GM19099 (cell line): ENCODE results near the gene NPTX1.

Experiments used
- POLR2A ChIP-seq: IDR thresholded peaks from 3 replicates; pipeline ENCODE4 v1.6.1; 2011; ENCODE audit warnings: low read depth; ENCODE audit not compliant: insufficient read length; ENCODE audit errors: extremely low read depth

The NPTX1 gene

DNA sequence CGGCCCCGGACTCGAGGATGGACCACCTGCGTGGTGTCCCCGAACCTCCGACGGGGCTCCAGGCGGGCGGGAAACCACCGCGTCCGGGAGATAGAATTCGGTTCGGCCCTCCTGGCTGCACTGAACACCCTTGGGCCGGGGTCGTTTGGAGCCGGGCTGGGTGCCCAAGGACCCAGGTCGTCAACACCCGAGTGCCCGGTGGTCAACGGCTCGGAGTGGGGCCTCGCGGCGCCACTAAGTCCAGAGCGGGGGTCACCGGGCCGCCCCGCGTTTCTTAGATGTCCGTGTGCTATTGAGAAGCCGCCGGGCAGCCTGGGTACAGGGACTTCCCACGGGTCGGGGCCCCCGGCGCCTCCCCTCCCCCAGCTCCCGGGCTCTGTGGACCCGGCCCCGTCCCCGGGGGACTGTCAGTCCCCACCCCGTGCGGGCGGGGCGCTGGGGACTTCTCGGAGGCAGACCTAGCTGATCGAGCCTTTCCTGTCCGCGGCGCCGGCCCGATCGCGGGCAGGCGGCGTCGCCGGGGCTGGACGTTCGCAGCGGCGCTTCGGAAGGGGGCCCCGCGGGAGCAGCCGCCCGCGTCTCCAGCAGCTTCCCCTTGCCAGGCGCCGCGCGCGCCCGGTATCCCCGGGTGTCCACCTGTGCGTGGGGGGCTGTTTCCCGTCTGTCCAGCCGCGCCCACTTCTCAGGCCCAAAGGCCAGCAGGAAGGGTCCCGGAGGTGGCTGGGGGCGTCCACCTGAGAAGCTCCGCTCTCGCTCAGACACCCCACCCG lies 655 bp upstream of the NPTX1 start:
- no peak for TF ChIP-seq POLR2A

DNA sequence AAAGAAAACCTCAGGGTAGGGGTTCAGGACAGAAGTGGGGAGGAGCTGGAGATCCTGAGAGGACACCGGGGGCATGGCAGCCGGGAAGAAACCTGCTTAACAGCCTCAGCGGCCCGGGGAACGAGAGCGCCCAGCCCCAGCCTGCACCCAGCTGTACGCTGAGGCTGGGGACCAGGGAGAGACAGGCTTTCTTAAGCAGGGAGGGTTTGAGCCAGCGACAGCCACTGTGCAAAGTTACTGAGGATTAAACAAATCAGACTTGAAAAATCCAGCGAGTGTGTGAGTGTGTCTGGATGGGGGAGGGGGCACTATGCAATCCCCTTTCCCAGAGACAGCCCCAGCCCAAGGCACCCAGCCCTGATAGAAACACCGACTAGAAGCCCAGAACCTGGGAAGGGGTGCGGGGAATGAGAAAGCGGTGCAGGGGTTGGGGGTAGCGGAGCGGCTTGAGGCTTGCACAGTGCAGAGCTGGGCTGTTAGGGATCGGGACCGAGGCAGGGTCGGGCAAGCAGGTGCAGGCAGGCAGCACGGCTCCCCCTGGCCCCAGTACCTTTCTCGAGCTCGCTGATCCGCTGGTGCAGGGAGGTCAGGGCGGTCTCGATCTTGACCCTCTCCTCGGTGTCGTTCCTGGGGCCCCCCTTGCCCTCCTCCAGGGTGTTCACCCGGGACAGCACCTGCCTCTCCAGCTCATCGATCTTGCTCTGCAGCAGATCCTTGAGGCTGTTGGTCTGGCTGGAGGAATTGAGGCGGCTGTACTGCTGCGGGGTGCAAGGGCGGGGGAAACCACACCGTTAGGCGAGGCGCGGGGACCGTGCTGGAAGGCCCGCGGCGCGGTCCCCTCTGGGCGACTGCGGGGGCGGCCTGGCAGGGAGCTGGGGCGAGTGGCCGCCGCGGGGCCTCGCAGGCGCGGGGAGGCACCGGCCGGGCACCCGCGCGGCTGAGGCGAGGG lies 1.2 kb downstream of the NPTX1 start:
- no peak for TF ChIP-seq POLR2A

DNA sequence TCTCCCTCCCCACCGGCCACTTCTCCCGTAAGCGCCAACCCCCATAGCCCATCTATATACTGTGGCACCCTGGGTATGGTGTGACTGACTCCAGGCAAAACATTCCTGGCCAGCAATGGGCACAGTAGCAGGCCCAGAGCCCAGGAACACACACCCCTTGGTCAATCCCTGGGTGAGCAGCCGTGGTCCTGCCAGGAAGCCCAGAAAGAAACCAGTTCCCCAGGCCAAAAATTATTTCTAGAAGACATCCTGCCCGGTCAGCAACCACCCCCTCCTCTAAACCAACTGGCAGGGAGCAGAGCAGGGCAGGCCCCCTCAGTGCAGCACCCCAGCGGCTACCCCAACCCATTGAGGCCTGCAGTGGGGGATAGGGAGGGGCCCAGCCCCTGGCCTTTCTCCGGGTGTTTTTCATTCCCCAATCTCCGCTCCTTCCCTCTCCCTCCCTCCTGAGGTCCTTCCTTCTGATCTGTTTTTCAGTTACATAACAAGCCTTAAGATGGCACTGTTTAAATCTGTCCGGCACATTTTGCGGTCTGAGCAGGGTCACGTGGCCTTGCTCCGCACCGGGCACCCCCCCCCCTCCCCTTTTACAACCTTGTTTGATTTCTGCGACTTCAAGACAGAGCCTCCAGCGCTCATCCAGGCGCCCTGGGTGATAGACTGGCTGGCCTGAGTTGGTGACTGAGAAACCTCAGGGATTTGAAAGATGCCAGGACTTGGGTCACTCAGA lies 2.0 kb downstream of the NPTX1 start:
- TF ChIP-seq POLR2A = no peak

DNA sequence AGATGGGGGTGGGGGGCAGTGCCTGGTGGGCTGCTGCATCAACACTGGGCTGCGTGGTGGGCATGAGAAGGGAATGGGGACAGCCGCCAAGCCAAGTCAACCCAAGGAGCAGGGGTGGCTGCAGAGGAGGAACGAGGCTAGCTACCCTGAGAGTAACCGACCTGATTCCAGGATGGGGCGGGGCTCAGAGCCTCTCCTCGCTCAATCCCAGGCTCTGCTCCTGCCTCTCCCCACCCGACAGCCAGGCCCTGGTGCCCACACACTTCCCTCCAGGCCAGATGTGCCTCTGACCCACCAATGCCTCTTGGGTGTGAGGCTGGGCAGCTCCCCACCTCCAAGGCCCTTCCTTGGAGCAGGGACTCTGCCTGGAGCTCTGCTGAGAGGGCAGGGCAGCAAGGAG lies 2.7 kb downstream of the NPTX1 start:
- no peak for TF ChIP-seq POLR2A

DNA sequence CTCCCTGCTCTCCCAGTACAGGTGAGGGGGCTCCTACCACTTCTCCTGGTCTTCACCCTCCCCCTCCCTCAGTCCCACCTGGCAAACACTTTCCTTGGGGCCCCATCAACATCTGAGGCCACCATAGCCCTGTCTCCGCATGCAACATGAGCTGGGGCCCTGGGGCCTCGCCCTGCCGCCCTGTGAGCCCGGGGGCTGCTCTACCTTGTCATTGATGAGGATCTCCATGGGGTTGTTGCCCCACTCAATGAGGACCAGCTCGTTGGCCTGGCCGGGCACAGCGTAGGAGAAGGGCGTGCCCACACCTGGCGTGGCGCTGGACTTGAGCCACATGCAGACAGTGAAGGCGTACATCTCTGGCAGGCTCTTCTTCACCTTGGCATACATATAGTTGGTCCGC lies 3.4 kb downstream of the NPTX1 start:
- TF ChIP-seq POLR2A = no peak

DNA sequence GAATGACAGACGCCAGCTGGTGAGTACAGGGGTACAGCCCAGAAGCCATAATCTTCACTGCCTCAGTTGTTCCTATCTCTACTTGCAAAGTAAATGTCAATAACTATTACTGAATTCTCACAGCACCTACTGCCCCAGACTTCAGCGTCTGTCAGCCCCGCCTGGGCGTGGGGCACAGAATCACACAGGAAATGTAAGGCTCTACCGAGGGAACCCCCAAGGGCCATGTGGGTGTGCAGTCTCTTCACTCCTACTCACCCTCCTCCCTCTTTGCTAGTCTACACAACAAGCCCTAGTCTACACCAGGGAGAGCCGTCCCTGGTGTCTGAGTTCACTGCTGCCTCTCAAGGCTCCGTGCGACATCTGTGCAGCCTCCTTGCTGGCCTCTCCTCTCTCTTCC lies 4.5 kb downstream of the NPTX1 start:
- TF ChIP-seq POLR2A = no peak

DNA sequence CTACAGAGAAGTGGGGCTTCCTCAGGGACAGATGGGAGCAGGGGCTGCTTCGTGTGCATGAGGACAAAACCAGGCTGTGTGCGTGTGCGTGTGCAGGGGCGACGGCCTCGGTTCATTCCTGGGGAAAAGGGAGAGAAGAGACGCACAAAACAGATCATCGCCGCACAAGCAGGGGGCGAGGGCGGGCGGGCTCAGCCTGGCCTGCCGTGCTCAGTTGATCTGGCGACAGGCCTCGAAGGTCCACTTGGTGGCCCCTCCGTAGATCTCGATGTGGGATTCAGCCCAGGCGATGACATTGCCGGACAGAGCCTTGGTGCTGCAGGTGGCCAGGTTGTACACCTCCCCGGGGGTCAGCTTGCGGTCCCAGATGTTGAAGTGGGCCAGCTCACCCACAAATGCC lies 5.8 kb downstream of the NPTX1 start:
- TF ChIP-seq POLR2A = no peak

DNA sequence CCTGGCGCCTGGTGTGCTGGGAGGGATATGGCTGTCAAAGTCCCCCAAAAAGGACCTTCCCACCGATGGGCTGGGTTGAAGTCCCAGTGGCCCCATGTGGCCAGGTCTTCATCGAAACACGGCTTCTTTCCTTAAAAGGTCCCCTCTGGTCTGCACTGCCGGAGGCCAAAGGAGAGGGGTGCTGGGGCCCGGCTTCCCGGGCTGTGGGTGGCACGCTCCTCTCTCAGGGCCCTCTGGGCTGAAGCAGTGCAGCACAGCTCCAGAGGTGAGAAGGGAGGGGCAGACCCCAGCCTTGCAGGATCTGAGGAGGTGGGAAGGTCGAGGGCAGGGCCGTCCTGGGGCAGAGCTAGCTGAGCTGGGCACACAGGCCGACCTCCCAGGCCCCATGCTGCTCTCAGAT lies 6.7 kb downstream of the NPTX1 start:
- no peak for TF ChIP-seq POLR2A

DNA sequence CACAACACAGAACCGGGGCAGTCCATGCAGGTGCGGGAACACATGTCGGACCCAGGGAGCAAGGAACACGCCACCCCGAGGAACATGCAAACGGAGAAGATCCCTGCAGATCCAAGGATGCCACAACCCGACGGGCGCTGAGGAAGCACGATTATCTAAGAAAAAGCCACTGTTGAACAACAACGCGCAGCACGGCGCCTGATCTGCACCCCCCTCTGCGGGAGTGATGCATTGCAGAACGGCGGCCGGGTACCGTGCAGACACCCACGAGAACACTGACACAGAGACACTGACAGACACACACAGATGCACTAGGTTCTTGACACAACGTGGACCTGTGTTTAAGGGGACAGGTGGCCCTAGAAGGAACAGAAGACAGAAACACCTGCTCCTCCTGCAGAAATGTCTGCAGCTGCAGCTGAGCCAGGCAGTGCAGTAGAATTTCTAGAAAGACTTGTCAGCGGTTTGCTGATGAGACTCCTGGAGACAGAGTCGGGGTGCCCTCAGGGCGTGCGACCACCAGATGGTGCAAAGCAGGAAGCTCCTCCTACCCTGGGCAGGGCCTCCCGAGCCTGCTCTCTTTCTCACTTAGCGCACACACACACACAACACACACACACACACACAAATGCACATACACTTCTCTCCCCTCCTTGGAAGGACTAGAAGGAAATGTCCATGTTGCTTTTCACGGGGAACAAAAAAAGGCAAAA lies 7.5 kb downstream of the NPTX1 start:
- TF ChIP-seq POLR2A = no peak

DNA sequence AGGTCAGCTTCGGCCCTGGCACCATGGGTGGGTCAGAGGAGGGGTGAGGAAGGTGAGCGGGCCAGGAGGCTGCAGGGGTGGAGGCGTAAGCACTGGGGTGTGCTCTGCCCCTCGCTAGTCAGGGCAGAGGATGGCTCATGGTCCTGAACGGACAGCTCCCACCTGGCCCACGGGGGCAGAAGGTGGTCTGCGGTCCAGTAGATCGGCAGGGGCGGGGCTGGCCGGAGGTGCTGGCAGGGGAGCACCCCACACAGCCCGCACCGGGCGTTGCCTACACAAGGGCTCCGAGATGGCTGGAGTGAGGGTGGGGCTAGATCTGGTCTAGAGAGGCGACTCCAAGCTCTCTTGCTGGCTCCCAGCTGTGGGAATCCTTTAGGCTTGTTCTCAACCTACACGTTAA lies 8.2 kb downstream of the NPTX1 start:
- no peak for TF ChIP-seq POLR2A

DNA sequence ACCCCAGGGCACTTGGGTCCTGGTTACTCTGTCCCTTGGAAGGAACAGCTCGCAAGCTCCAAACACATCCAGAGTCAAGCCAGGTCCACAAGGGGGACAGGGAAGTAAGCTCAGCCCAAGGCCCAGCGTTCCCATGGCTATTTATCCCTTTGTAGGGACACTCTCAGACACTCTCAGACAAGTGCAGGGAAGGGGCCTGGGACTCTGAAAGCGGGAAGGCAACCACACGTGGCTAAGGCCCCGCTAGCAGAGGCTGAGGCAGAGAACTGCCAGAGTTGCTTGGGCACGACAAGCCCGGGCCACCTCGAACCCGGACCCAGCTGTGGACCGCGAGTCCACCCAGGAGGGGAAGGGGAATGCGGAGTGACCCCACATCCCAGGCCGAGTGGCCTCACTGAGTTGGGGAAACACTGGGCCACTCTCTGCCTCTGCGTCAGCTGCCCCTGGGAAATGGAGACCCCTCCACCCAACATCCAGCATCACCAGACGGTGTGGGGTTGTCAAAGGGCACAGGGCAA lies 10.2 kb downstream of the NPTX1 start:
- TF ChIP-seq POLR2A = no peak

DNA sequence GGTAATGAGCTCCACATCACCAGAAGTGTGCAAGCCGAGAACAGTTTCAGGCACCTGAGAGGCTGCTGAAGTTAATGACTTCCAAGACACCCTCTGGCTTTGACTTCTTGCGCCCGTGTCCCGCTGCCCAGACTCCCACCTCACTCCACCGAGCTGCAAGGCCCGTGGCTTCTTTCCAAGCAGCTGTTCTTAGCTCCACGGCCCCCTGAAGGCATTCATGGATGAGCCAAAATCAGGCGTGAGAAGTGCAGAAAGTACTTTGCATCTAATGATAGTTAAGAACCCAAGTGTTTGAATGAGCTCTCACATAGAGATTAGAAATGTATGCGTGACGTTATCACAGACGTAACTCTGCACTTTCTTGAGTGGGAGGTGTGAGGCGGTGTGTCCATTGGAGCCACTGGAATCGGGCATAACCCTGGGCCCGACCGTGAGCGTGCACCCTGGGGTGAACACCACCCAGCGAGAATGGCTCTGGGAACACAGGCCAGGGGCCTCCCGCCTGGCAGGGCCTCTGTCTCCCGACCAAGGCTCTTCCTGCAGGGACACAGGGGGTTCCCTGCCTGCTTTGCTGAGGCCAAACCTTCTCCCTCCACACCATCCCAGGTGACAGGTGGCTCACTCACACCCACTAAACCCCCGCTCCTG lies 11.0 kb downstream of the NPTX1 start:
- TF ChIP-seq POLR2A = no peak

DNA sequence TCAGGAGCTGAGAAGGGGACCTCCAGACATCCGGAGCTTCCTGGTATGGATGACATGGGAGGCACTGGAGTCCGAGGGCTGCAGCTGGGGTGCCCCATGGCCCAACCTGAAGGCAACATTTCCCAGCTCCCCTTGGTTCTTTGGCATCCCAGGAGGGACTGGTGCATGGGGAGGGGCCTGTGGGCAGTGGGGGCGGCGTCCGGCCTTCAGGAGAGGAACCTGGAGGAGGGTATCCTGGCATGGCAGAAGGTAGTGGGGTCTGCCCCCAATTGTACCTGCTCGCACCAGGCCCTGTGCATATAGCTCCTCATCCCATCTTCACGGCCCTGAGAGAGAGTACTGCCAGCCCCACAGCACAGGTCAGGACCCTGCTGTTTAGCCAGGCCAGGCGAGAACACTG lies 11.9 kb downstream of the NPTX1 start:
- TF ChIP-seq POLR2A = no peak

DNA sequence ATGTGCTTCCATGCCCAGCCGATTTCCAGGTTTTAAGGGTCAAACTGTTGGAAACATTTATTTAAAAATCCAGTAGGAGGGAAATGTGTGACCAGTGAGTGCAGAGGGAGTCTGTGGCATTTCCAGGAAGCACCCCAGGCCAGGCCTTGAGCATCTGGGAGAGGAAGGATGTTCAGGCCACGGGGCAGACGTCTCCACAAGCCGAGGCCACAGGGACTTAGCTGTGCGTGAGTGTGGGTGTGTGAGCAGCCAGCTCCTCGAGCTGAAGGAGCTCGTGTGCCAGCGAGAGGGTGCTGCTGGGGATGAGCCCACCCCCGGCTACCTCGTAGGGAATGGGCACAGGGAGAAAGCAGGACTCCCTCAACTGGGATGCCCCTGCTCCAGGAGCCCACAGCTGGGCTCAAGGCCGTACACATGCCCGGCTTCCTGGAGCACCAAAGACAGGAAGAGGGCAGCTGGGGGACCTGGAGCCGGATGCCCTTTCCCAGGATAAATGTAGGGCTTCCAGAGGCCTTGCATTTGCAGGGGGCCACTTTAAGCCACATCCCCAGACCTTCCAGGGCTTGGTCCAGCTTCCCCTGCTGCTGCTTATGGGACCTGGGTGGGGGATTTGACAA lies 12.5 kb downstream of the NPTX1 start:
- TF ChIP-seq POLR2A = no peak

DNA sequence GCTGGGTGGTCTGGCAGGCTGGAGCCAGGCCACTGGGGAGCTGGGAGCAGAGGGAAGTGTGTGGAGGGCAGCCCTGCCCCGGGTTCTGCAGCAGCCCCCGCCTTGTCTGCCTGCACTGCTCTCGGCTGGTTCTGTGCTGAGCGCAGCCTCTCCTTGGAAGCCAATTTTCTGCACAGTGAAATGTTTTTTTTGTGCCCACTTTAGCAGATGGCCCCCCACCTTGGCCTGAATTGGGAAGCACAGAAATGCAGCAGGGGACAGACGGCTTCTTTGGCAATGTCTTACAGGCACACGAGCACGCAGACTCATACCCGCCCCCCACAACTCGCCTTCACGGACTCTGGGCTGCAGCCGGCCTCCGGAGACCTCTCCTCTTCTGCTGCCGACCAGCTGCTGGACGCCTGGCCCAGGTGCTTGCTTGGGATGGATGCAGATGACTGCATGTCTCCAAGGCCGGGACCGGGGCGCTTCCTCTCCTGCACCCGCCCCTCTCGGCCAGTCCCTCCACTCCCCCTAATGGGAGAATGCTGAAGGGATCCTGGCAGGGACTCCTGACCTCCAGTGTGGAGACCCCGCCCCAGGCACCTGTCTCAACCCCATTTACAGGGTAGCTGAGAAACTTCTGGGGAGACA lies 14.8 kb downstream of the NPTX1 start:
- TF ChIP-seq POLR2A = no peak
